ENCODE results near the gene ADGRF3.
"Not testable (repeated sequence)": the region's sequence is repeated elsewhere in the genome, so short reads cannot be mapped to it uniquely, and the experiment has no call there.

ADGRF3 gene

DNA sequence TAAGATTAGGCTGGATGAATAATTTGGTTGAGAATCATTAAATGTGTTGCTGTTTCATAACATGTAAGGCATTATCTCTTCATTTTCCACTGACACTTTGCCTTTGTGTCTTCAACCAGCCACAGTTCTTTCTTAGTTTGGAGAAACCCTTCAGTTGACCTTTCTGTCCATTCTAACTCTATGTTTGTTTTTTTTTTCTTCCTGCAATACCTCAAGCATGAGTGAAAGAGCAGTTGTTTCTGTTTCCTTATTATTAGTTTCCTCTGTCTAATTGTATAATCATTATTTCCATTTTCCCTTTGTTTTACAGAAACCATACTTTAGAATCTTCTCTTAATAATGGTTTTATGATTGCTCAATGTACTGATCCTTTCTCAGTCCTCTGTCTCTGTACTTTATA lies 76.2 kb downstream of the ADGRF3 start:
- DNase-seq: no peak

DNA sequence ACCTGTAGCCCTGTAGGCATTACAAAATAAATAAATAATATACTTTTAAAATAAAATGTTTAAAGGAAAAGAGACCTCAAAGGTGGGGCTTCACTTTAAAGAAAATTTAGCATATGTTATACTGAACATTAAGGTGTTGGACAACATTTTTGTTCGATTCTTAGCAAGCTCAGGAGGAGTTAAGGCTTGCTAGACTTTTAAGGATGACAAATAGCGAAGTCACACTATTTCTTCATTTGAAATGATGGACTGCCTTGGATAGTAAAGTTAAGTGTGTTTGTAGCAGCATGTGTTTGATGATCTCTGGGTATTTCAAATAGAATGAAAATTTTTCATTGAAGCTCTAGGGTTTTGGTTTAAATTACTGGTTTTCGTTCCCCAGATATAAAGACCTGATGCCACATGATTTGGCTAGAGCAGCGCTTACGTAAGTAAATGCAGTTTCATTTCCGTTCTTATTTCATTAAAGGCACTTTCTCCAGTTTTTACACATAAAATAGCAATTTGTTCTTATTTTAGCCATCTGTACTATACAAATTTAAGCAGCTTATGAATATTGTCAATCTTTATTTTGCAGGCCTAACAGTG lies 76.9 kb downstream of the ADGRF3 start:
- no peak for DNase-seq

DNA sequence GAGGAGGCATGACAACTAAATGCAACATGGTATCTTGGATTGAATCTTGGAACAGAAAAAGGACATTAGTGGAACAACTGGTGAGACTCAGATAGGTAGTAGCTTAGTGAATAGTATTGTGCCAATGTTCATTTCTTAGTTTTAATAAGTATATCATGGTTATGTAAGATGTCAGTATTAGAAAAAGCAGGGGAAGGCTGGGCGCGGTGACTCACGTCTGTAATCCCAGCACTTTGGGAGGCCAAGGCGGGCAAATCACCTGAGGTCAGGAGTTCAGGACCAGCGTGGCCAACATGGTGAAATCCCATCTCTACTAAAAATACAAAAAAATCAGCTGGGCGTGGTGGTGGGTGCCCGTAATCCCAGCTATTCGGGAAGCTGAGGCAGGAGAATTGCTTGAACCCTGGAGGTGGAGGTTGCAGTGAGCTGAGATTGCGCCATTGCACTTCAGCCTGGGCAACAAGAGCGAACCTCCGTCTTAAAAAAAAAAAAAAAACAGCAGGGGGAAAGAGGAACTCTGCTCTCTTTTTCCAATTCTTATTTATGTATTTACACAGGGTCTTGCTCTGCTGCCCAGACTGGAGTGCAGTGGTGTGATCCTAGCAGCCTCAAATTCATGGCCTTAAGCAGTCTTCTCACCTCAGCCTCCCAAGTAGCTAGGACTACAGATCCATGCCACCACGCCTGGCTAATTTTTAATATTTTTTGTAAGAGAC lies 77.8 kb downstream of the ADGRF3 start:
- DNase-seq: not testable (repeated sequence)

DNA sequence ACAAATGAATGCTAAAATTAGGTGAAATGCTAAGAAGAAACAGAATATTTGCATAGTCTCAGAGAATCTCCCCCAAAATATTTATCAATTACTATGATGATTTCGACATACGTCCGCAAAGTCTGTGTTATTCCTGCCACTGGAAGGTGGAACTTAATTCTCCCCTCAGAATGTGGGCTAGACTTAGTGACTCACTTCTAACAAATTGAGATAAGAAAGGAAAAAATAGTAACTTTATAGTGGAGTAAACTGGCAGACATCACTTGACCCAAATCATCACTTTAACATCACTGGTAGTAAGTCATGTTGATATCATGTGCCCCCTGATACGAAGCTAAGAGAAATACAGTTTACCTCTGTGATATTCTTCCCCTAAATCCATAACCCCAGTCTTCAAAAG lies 78.4 kb downstream of the ADGRF3 start:
- DNase-seq: no peak

DNA sequence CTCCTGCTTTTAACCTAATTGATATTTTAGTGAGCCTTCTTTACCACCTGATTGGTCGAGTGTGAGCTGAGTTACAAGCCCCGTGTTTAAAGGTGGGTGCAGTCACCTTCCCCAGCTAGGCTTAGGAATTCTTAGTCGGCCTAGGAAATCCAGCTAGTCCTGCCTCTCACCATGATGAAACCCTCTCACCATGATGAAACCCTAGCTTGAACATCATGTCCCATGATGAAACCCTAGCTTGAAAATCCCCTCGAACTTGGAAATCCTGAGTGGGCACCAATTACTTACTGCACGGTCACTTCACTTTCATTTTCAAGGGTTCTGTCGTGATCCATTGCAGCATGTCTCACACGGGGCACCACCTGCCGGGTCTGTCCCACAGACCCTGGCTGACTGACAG lies 87.8 kb downstream of the ADGRF3 start:
- not testable (repeated sequence) for DNase-seq
